ENCODE measurements around the gene SYNDIG1.

DNA sequence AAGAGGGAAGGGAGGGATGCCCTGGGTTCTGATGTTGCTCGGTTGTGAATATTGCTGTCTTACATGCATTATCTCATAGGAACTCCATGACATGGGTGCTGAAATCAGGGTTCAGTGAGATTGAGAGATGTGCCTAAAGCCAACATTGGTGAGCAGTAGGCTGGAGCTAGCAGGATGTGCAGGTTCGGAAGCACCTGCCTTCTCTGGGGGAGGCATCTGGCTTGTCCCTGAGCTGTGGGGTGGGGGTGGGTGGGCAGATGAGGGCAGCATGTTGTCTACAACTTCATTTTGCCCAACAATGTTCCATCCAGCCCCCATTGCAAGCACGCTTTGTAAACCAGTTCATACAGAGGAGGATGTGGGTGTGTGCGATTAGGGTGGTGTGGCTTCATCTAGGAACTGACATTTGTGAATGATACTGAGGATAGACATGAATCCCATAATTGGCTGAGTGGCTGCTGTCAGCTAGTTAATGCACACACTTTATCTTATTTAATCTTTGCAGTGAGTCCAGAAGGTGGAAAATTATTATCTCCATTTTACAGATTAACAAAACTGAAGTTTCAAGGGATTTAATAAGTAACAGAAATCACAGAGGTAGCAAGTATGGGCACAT lies 119.4 kb downstream of the SYNDIG1 start:
- TF ChIP-seq, protein P1, sequence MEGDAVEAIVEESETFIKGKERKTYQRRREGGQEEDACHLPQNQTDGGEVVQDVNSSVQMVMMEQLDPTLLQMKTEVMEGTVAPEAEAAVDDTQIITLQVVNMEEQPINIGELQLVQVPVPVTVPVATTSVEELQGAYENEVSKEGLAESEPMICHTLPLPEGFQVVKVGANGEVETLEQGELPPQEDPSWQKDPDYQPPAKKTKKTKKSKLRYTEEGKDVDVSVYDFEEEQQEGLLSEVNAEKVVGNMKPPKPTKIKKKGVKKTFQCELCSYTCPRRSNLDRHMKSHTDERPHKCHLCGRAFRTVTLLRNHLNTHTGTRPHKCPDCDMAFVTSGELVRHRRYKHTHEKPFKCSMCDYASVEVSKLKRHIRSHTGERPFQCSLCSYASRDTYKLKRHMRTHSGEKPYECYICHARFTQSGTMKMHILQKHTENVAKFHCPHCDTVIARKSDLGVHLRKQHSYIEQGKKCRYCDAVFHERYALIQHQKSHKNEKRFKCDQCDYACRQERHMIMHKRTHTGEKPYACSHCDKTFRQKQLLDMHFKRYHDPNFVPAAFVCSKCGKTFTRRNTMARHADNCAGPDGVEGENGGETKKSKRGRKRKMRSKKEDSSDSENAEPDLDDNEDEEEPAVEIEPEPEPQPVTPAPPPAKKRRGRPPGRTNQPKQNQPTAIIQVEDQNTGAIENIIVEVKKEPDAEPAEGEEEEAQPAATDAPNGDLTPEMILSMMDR (IDR thresholded peaks at IDR 0.05) = no peak
- TF ChIP-seq POLR2A (IDR thresholded peaks at IDR 0.05) = no peak

All from transverse colon (tissue), 3 donors.